Loucy (cell line): ENCODE results near the gene FAM168A.
A peak's percentile ranks its signal among the peaks of the same experiment; 100 is the strongest.

Experiments
- EZH2phosphoT487 ChIP-seq: fragments of 200-600 bp; IDR thresholded peaks from 2 replicates; pipeline ENCODE4 v1.6.1; 2018; ENCODE audit warnings: antibody characterized with exemption, mild to moderate bottlenecking, moderate library complexity, borderline replicate concordance
- TF ChIP-seq, protein P1 (sequence below): fragments of 200-600 bp; sonication (generic); conservative IDR thresholded peaks from 2 replicates; pipeline ENCODE4 v1.5.1; 2014; ENCODE audit warnings: mild to moderate bottlenecking, antibody characterized with exemption, low read length

DNA sequence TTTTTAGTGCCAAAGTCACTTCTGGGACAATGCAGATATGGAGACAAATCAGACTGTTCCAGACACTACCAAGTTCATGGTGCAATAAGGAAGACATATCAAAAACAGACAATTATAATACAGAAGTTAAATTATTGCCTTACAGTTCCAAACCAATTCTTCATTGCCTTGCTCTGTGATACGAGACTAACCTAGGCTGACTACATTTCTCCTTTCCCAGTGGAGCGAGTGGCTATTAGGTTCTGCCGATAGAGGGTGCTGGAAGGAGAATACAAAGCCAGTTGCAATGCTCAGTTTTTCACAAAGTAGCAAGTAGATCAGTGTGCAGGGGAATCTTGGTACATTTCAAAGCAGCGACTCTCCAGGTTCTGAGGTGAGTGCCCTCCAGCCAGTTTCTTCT lies 67.8 kb downstream of the FAM168A start:
- TF ChIP-seq, protein P1, sequence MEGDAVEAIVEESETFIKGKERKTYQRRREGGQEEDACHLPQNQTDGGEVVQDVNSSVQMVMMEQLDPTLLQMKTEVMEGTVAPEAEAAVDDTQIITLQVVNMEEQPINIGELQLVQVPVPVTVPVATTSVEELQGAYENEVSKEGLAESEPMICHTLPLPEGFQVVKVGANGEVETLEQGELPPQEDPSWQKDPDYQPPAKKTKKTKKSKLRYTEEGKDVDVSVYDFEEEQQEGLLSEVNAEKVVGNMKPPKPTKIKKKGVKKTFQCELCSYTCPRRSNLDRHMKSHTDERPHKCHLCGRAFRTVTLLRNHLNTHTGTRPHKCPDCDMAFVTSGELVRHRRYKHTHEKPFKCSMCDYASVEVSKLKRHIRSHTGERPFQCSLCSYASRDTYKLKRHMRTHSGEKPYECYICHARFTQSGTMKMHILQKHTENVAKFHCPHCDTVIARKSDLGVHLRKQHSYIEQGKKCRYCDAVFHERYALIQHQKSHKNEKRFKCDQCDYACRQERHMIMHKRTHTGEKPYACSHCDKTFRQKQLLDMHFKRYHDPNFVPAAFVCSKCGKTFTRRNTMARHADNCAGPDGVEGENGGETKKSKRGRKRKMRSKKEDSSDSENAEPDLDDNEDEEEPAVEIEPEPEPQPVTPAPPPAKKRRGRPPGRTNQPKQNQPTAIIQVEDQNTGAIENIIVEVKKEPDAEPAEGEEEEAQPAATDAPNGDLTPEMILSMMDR: peak; percentile 23; the same call in 1 of the 2 replicates
- TF ChIP-seq EZH2phosphoT487: no peak
